GM12878 (cell line): ENCODE results near the gene MKRN1. TPM values are rescaled to one million over a fixed set of nuclear protein-coding genes. Genes with fewer than 3 reads are reported as not detected.

ENCODE experiments used
- ATAC-seq: fragments of 200-7000 bp; cut with Tn5 transposase; 3 replicates; pipeline ENCODE4 v1.9.1; 2020; ENCODE audit warnings: mild to moderate bottlenecking, moderate library complexity
- BruUV-seq: library from RNA; stranded (reverse); fragments of 400-500 nt; replicated peaks from 2 replicates; lab custom pipeline; 2021; lab: Mats Ljungman, UMichigan
- CTCF ChIA-PET: fragments of 300-600 bp; sonication (Branson Sonifier 250); formaldehyde crosslinking; extraction: SDS; loops from one replicate; lab custom pipeline; 2021; ENCODE audit warnings: inconsistent platforms; lab: Yijun Ruan, JAX
- POLR2A ChIA-PET: fragments of 350-600 bp; formaldehyde crosslinking; extraction: SDS; loops from one replicate; lab custom pipeline; 2021; ENCODE audit warnings: inconsistent platforms; lab: Charles Lee
- RAD21 ChIA-PET: fragments of 300-600 bp; sonication (Branson Sonifier 250); formaldehyde crosslinking; loops from one replicate; lab custom pipeline; 2023; ENCODE audit warnings: antibody characterized with exemption; ENCODE audit not compliant: unreplicated experiment; lab: Charles Lee
- SMC1A ChIA-PET: fragments of 300-600 bp; sonication (Branson Sonifier 250); formaldehyde crosslinking; loops from one replicate; lab custom pipeline; 2023; ENCODE audit not compliant: unreplicated experiment, uncharacterized antibody; lab: Charles Lee
- DNase-seq: peaks from one replicate; pipeline ENCODE4 v3.0.0-alpha.2; 2011; ENCODE audit warnings: low read depth, low spot score
- FAIRE-seq: peaks from 3 replicates; lab custom pipeline; 2011; peaks lifted over from hg19 to GRCh38; lab: Jason Lieb, UNC
- H2AFZ ChIP-seq: 2 replicates; pipeline ENCODE4 v1.6.0; 2011; ENCODE audit warnings: low read depth, low read length, control low read depth; ENCODE audit not compliant: control insufficient read depth
- H3K27ac ChIP-seq: 2 replicates; pipeline ENCODE4 v1.5.1; 2011; ENCODE audit warnings: control low read depth; ENCODE audit not compliant: control insufficient read depth, insufficient read depth
- H3K27me3 ChIP-seq, 2 experiments: replicated peaks in 1 of 2; 2 replicates each; pipeline versions ENCODE4 v1.6.0 to v1.6.1; 2011; ENCODE audit warnings: low read length in 1 of 2; ENCODE audit not compliant: control insufficient read depth in 2 of 2, insufficient read depth in 2 of 2
- H3K36me3 ChIP-seq, 2 experiments: 2 replicates each; pipeline ENCODE4 v1.5.1; 2011; ENCODE audit warnings: low read length in 1 of 2; ENCODE audit not compliant: control insufficient read depth in 2 of 2, insufficient read depth in 2 of 2
- H3K4me1 ChIP-seq: 2 replicates; pipeline ENCODE4 v1.6.1; 2011; ENCODE audit warnings: mild to moderate bottlenecking, low read length, moderate library complexity, mixed read lengths; ENCODE audit not compliant: control insufficient read depth, insufficient read depth
- H3K4me2 ChIP-seq: 2 replicates; pipeline ENCODE4 v1.6.0; 2011; ENCODE audit warnings: control low read depth; ENCODE audit not compliant: control insufficient read depth, insufficient read depth
- H3K4me3 ChIP-seq: fragments of 200-600 bp; sonication (generic); 2 replicates; pipeline ENCODE4 v1.5.1; 2016
- H3K79me2 ChIP-seq: 2 replicates; pipeline ENCODE4 v1.6.0; 2011; ENCODE audit warnings: low read length; ENCODE audit not compliant: control insufficient read depth, insufficient read depth
- H3K9ac ChIP-seq: 2 replicates; pipeline ENCODE4 v1.8.0; 2011; ENCODE audit warnings: low read length, control low read depth, mixed read lengths; ENCODE audit not compliant: control insufficient read depth, insufficient read depth
- H3K9me3 ChIP-seq: replicated peaks from 3 replicates; pipeline ENCODE4 v1.5.1; 2011; ENCODE audit warnings: mild to moderate bottlenecking, low read length; ENCODE audit not compliant: control insufficient read depth, insufficient read depth
- H4K20me1 ChIP-seq: 2 replicates; pipeline ENCODE4 v1.6.0; 2011; ENCODE audit not compliant: control insufficient read depth, insufficient read depth
- FOS ChIP-seq: IDR thresholded peaks from 3 replicates; pipeline ENCODE4 v1.6.1; 2011; ENCODE audit warnings: borderline replicate concordance; ENCODE audit not compliant: insufficient read length; ENCODE audit errors: extremely low read depth
- RAD21 ChIP-seq: IDR thresholded peaks from 2 replicates; pipeline ENCODE4 v1.6.1; 2011; ENCODE audit warnings: mild to moderate bottlenecking, low read depth, low read length, moderate library complexity; ENCODE audit not compliant: insufficient read depth
- SMC3 ChIP-seq: IDR thresholded peaks from 2 replicates; pipeline ENCODE4 v1.6.1; 2011; ENCODE audit warnings: low read length, improper control_type of control experiment, borderline replicate concordance
- YY1 ChIP-seq: IDR thresholded peaks from 2 replicates; pipeline ENCODE4 v1.6.1; 2011; ENCODE audit warnings: low read depth, mild to moderate bottlenecking, low read length
- WGBS: methylation state at CpG from one replicate; pipeline ENCODE4 v1.1.6; 2016; ENCODE audit warnings: low lambda C conversion rate; ENCODE audit not compliant: insufficient replicate concordance, insufficient coverage; ENCODE audit errors: missing lambda C conversion rate; 5-methylcytosine and 5-hydroxymethylcytosine counted together
- in situ Hi-C: fragments of 300-500 bp; cut with MboI; formaldehyde crosslinking; loops from 9 replicates; pipeline ENCODE4 v1.14.3; 2018; ENCODE audit warnings: mixed read lengths
- intact Hi-C: fragments of 100-400 bp; cut with micrococcal nuclease; formaldehyde crosslinking; loops from one replicate; pipeline ENCODE4 v1.14.2; 2022; ENCODE audit not compliant: unreplicated experiment
- polyA plus RNA-seq, 11 experiments: library from polyadenylated mRNA; depleted of rRNA in 4 of 11; unstranded in 6 of 11; stranded (reverse) in 5 of 11; fragments of >200 nt; fragmentation: Nextera tagmentation in 4 of 11; fragmentation: Illumina TruSeq in 1 of 11; extraction: Ambion mirVana in 4 of 11; extraction: Trizol in 1 of 11; gene quantifications; 1 replicate in 1 of 11; 2 replicates in 10 of 11; pipeline versions ENCODE4 v1.2.1 to v1.2.3, GENCODE V29; 2011 to 2016; ENCODE audit warnings: inconsistent platforms in 2 of 11, missing spikeins in 2 of 11, low read depth in 1 of 11
- total RNA-seq, 4 experiments: library from RNA; depleted of rRNA in 3 of 4; stranded (reverse); fragments of >200 nt in 3 of 4; fragmentation: Illumina TruSeq in 1 of 4; extraction: Trizol in 1 of 4; gene quantifications; 2 replicates each; pipeline versions ENCODE4 v1.2.1 to v1.2.3, GENCODE V29; 2013 to 2021
- TF ChIP-seq, protein P1 (sequence below), 3 experiments: IDR thresholded peaks in 2 of 3; conservative IDR thresholded peaks in 1 of 3; 2 replicates each; pipeline ENCODE4 v1.5.1; 2011; ENCODE audit warnings: low read depth in 3 of 3, low read length in 3 of 3, mild to moderate bottlenecking in 3 of 3, control low read depth in 2 of 3, moderate library complexity in 2 of 3, inconsistent platforms in 1 of 3, mixed read lengths in 1 of 3; ENCODE audit not compliant: control insufficient read depth in 2 of 3, insufficient read depth in 1 of 3; ENCODE audit errors: extremely low read depth in 1 of 3

The MKRN1 gene
- total and polyA plus RNA-seq, 10 of the 15 experiments (the other 5 are each of a cell fraction or from before 2014, with no cell fraction given) = 19.1 to 61.3 (median 50.6) TPM

DNA sequence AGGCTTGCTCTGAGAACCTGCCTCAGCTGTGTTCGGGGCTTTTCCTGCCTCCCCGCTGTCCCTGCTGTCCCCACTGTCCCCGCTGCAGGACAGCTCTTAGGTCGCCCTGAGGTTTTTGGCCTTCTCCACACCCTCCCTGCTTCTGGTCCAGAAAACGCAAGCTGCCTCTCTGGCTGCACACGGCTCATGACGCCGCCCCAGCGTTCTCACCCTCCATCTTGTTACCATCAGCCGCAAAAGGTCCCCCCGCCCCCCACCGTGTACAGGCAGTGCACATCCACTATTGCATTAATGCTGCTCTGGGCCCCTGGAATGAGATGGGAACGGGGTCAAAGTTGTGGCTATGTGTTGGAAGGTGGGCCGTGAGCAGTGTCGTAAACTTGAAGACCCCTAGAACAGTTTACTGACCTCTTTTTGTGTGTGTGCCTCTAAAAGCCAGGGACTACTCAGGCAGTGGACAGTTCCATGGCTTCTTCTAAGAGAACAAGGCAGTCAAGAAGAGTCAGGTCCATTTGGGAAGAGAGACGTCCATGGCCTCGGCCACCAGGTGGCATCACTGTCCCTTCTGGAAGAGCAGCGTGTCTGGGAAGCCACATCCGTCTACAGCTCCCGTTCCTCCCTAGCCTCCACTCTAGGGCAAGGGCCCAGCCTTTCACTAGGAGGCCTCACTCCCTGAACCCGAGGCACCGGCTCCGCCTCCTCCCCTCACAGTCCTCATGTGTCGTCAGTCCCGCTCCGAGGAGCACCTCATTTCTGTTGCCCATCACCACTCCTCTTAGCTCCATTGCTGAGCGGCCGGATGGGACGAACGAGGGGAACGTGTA is 38.5 kb upstream of the MKRN1 start:
- WGBS = 38% methylated on average over 31 of the region's 31 CpGs
- Histone ChIP-seq H3K4me1 (no peaks in the 10 kb centered on the region), H2AFZ (no peak overlapping the region), H3K9me3 (no peaks in the 10 kb centered on the region), H3K4me3 (no peak overlapping the region), H3K27me3 (no peaks in the 10 kb centered on the region; a peak in 2 of 4 replicates), H3K9ac (no peak overlapping the region), H4K20me1 (no peaks in the 10 kb centered on the region), H3K79me2 (no peaks in the 10 kb centered on the region), H3K4me2 (no peak overlapping the region), H3K36me3 (no peaks in the 10 kb centered on the region), H3K27ac (no peak overlapping the region)
- ATAC-seq (peak; percentile 94), FAIRE-seq (peak; percentile 84), DNase-seq (peak; percentile 23)
- BruUV-seq = no TSS peak
- intact Hi-C loops (loop anchor here (1.0 to 5.0 kb wide), 3 partner anchors 136 to 1015 kb away; no protein-coding TSS in a partner anchor), in situ Hi-C loops (loop anchor here (5.0 to 10.0 kb wide), 2 partner anchors 140 to 487 kb away; no protein-coding TSS in a partner anchor)
- ChIA-PET RAD21 (interaction anchor here (0.6 to 1.6 kb wide), 8 partner anchors 41 to 496 kb away, joined by 3 to 8 read pairs (median 4); partner anchors contain the start of genes ADCK2 and NDUFB2), SMC1A (interaction anchor here (1.0 to 1.1 kb wide), 2 partner anchors 135 to 138 kb away, joined by 4 to 5 read pairs; no protein-coding TSS in a partner anchor), CTCF (interaction anchor here (0.8 to 3.1 kb wide), 9 partner anchors 20 to 1016 kb away, joined by 3 to 29 read pairs (median 4); no protein-coding TSS in a partner anchor), POLR2A (no interaction called here)
- TF ChIP-seq SMC3 (peak; percentile 86), RAD21 (peak; percentile 57), YY1 (0 out of 2 replicates have a peak, but pooled peaks have one; percentile 50), FOS (no peak)
- TF ChIP-seq, protein P1, sequence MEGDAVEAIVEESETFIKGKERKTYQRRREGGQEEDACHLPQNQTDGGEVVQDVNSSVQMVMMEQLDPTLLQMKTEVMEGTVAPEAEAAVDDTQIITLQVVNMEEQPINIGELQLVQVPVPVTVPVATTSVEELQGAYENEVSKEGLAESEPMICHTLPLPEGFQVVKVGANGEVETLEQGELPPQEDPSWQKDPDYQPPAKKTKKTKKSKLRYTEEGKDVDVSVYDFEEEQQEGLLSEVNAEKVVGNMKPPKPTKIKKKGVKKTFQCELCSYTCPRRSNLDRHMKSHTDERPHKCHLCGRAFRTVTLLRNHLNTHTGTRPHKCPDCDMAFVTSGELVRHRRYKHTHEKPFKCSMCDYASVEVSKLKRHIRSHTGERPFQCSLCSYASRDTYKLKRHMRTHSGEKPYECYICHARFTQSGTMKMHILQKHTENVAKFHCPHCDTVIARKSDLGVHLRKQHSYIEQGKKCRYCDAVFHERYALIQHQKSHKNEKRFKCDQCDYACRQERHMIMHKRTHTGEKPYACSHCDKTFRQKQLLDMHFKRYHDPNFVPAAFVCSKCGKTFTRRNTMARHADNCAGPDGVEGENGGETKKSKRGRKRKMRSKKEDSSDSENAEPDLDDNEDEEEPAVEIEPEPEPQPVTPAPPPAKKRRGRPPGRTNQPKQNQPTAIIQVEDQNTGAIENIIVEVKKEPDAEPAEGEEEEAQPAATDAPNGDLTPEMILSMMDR (IDR thresholded peaks at IDR 0.05 in 2 of 3, conservative IDR thresholded peaks at IDR 0.05 in 1 of 3; ENCODE audit: control insufficient read depth in 2 of 3, extremely low read depth in 1 of 3, insufficient read depth in 1 of 3, low read depth in 3 of 3, low read length in 3 of 3) = peak; percentile 71 to 83 (median 73)
